Stimulated activated CD8-positive, alpha-beta memory T cell treated with anti-CD3 and anti-CD28 coated beads, Interleukin-7, amount 100 ng/mL, for 48 hours (primary cell): Measurements from ENCODE around the gene KLHL22.
"Not testable (repeated sequence)": the region's sequence is repeated elsewhere in the genome, so short reads cannot be mapped to it uniquely, and the experiment has no call there.

Source experiments
- DNase-seq, 2 donors: peaks; one replicate each; pipeline ENCODE4 v3.0.0-alpha.2; 2020; ENCODE audit warnings: low read depth in 1 of 2; ENCODE audit errors: extremely low read depth in 1 of 2

KLHL22 gene

GRCh38 chr22:20494978-20495860 lies at the start of gene KLHL22:
Gene KLHL22 (minus strand): TSS chr22:20495795. CDS start chr22:20489211, 6,584 bp downstream.
- no peak for DNase-seq

- not testable (repeated sequence) for DNase-seq
These were observed 49.7 kb upstream of the KLHL22 start for GRCh38 chr22:20545318-20545634.

- no peak for DNase-seq
These were observed 47.1 kb upstream of the KLHL22 start for GRCh38 chr22:20542736-20543135.

- no peak for DNase-seq
These were observed 46.5 kb upstream of the KLHL22 start for GRCh38 chr22:20542055-20542454.

- not testable (repeated sequence) for DNase-seq
These were observed 43.3 kb upstream of the KLHL22 start for GRCh38 chr22:20538875-20539274.

- no peak for DNase-seq
These were observed 42.4 kb upstream of the KLHL22 start for GRCh38 chr22:20537983-20538382.

- no peak for DNase-seq
These were observed 41.7 kb upstream of the KLHL22 start for GRCh38 chr22:20537325-20537756.

- no peak for DNase-seq
These were observed 41.2 kb upstream of the KLHL22 start for GRCh38 chr22:20536590-20537324.

- DNase-seq: no peak
These were observed 38.3 kb upstream of the KLHL22 start for GRCh38 chr22:20533879-20534265.

- no peak for DNase-seq
These were observed 37.7 kb upstream of the KLHL22 start for GRCh38 chr22:20533095-20533878.

GRCh38 chr22:20532256-20532993 lies 36.8 kb upstream of the KLHL22 start:
- DNase-seq: no peak

GRCh38 chr22:20531404-20532201 lies 36.0 kb upstream of the KLHL22 start:
- no peak for DNase-seq

GRCh38 chr22:20531154-20531403 lies 35.5 kb upstream of the KLHL22 start:
- no peak for DNase-seq

- no peak for DNase-seq
These were observed 35.0 kb upstream of the KLHL22 start for GRCh38 chr22:20530368-20531153.

GRCh38 chr22:20528405-20528978 lies 32.9 kb upstream of the KLHL22 start:
- no peak for DNase-seq

- DNase-seq: no peak
These were observed 31.2 kb upstream of the KLHL22 start for GRCh38 chr22:20526628-20527355.

GRCh38 chr22:20526305-20526627 lies 30.7 kb upstream of the KLHL22 start:
- no peak for DNase-seq

- no peak for DNase-seq
These were observed 29.5 kb upstream of the KLHL22 start for GRCh38 chr22:20525048-20525447.
